ENCODE data around the gene MYMX.

The MYMX gene

GRCh38 chr6:44185953-44186634 lies 30.6 kb upstream of the MYMX start:
- no peak for DNase-seq (ENCODE audit: low spot score)
- TF ChIP-seq CTCF (IDR thresholded peaks at IDR 0.05; ENCODE audit: poor library complexity, severe bottlenecking), result no peak
- no peak for ATAC-seq (ENCODE audit: low read depth)

DNA sequence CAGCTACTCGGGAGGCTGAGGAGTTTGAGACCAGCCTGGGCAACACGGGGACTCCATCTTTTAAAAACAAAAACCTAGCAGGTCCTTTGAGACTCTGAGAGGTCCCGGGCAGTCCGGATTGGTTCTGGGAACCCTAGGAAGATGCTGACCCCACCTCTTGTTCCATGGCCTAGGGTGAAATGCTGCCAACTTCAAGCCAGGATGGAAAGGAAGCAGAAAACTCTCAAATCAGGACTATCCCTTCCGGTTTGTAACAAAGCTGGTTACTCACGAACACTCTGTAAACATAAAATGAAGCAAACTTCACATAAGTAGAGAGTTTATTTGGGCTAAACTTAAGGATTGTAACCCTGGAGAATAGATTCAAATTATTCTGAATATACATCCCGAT lies 30.1 kb upstream of the MYMX start:
- Histone ChIP-seq H3K27me3 (ENCODE audit: insufficient read depth, poor library complexity, severe bottlenecking) (no peaks in the 10 kb centered on the region), H3K36me3 (ENCODE audit: low read depth) (no peaks in the 10 kb centered on the region), H3K4me3 (ENCODE audit: severe bottlenecking) (no peak overlapping the region), H3K4me1 (ENCODE audit: insufficient read depth, poor library complexity, severe bottlenecking) (no peaks in the 10 kb centered on the region), H3K27ac (ENCODE audit: poor library complexity, severe bottlenecking) (no peak overlapping the region), H3K9me3 (ENCODE audit: severe bottlenecking) (no peaks in the 10 kb centered on the region)
- no peak for ATAC-seq (ENCODE audit: low read depth)
- no peak for TF ChIP-seq CTCF (IDR thresholded peaks at IDR 0.05; ENCODE audit: poor library complexity, severe bottlenecking)
- DNase-seq (ENCODE audit: low spot score), result no peak

More at GRCh38 chr6:44185953-44186634, 30.6 kb upstream of the MYMX start:
- H3K27ac ChIP-seq (ENCODE audit: poor library complexity, severe bottlenecking), result no peak overlapping the region
- H3K27me3 ChIP-seq (ENCODE audit: insufficient read depth, poor library complexity, severe bottlenecking), result no peaks in the 10 kb centered on the region
- no peak overlapping the region for H3K4me3 ChIP-seq (ENCODE audit: severe bottlenecking)
- H3K9me3 ChIP-seq (ENCODE audit: severe bottlenecking), result no peaks in the 10 kb centered on the region
- no peaks in the 10 kb centered on the region for H3K4me1 ChIP-seq (ENCODE audit: insufficient read depth, poor library complexity, severe bottlenecking)
- H3K36me3 ChIP-seq (ENCODE audit: low read depth), result no peaks in the 10 kb centered on the region

DNA sequence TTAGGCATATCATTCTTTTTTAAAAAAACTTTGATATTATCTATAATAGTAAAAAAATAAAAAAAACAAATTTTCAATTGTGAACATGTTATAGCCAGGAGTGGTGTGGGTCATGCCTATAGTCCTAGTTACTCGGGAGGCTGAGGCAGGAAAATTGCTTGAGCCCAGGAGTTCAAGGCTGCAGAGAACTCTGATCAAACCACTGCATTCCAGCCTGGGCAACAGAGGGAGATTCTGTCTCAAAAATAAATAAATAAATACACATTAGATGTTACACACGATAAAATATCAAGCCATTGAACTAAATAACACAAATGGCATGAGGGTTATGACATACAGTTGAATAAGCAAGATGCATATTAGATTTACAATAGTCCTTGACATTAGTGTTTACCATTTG lies 27.9 kb upstream of the MYMX start:
- TF ChIP-seq CTCF (IDR thresholded peaks at IDR 0.05; ENCODE audit: poor library complexity, severe bottlenecking), result no peak
- ATAC-seq (ENCODE audit: low read depth), result no peak
- Histone ChIP-seq H3K4me3 (ENCODE audit: severe bottlenecking) (no peak overlapping the region), H3K4me1 (ENCODE audit: insufficient read depth, poor library complexity, severe bottlenecking) (no peaks in the 10 kb centered on the region), H3K9me3 (ENCODE audit: severe bottlenecking) (no peaks in the 10 kb centered on the region), H3K36me3 (ENCODE audit: low read depth) (no peaks in the 10 kb centered on the region), H3K27me3 (ENCODE audit: insufficient read depth, poor library complexity, severe bottlenecking) (no peaks in the 10 kb centered on the region), H3K27ac (ENCODE audit: poor library complexity, severe bottlenecking) (no peak overlapping the region)
- no peak for DNase-seq (ENCODE audit: low spot score)

DNA sequence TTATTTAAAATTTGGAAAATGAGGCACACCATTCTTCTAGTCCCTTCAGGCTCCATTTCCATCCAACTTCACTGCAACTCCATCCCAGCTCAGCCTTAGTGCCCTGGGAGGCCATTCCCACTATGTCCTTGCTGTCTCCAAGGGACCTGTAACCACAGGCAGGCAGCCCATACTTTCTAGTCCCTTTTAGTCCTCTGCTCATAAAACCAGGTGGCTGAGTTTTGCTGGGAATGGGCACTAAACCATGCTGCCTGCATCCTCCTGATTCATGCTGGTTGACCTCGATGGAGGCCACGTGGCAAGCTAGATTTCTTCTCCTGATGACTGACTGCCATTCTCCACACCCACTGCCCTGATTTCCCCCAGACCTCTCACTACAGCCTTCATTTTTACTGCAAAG lies 27.5 kb upstream of the MYMX start:
- DNase-seq (ENCODE audit: low spot score) (no peak), ATAC-seq (ENCODE audit: low read depth) (no peak)
- Histone ChIP-seq H3K4me3 (ENCODE audit: severe bottlenecking) (no peak overlapping the region), H3K36me3 (ENCODE audit: low read depth) (no peaks in the 10 kb centered on the region), H3K4me1 (ENCODE audit: insufficient read depth, poor library complexity, severe bottlenecking) (no peaks in the 10 kb centered on the region), H3K9me3 (ENCODE audit: severe bottlenecking) (no peaks in the 10 kb centered on the region), H3K27me3 (ENCODE audit: insufficient read depth, poor library complexity, severe bottlenecking) (no peaks in the 10 kb centered on the region), H3K27ac (ENCODE audit: poor library complexity, severe bottlenecking) (no peak overlapping the region)
- no peak for TF ChIP-seq CTCF (IDR thresholded peaks at IDR 0.05; ENCODE audit: poor library complexity, severe bottlenecking)

DNA sequence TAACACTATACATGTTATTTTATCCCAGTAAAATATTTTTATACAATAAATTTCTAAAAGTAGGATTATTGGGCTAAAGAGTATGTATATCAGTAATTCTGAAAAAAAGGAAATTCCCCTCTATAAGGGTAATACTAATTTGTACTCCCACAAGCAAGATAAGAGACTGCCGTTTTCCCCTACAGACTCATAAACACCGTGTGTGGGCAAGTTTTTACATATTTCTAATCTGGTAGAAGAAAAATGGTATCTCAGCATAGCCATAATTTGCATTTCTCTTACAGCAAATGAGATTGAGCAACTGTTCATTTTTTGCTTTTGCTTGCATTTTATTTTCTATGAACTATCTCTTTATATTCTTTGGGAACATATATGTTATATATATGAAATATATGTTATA lies 26.0 kb upstream of the MYMX start:
- no peak overlapping the region for H3K4me3 ChIP-seq (ENCODE audit: severe bottlenecking)
- ATAC-seq (ENCODE audit: low read depth) (no peak), DNase-seq (ENCODE audit: low spot score) (no peak)
- H3K4me1 ChIP-seq (ENCODE audit: insufficient read depth, poor library complexity, severe bottlenecking), result no peaks in the 10 kb centered on the region
- TF ChIP-seq CTCF (IDR thresholded peaks at IDR 0.05; ENCODE audit: poor library complexity, severe bottlenecking), result no peak
- H3K27ac ChIP-seq (ENCODE audit: poor library complexity, severe bottlenecking), result no peak overlapping the region
- H3K36me3 ChIP-seq (ENCODE audit: low read depth), result no peaks in the 10 kb centered on the region
- no peaks in the 10 kb centered on the region for H3K27me3 ChIP-seq (ENCODE audit: insufficient read depth, poor library complexity, severe bottlenecking)
- H3K9me3 ChIP-seq (ENCODE audit: severe bottlenecking), result no peaks in the 10 kb centered on the region
